Hair follicular keratinocyte (primary cell): ENCODE measurements around the gene AMHR2. TPM values are rescaled to one million over a fixed set of nuclear protein-coding genes. Genes with fewer than 3 reads are reported as not detected.

ENCODE experiments used
- total RNA-seq: library from RNA; depleted of rRNA; stranded (reverse); fragments of >200 nt; gene quantifications from 2 replicates; pipeline ENCODE4 v1.2.3, GENCODE V29; 2015

Gene AMHR2
- total RNA-seq = not detected in 2 replicates

GRCh38 chr12:53423597-53423996 is at the start of gene AMHR2:
TSS of gene AMHR2 (plus strand) at chr12:53423855. CDS start at chr12:53423935, 80 bp downstream.

DNA sequence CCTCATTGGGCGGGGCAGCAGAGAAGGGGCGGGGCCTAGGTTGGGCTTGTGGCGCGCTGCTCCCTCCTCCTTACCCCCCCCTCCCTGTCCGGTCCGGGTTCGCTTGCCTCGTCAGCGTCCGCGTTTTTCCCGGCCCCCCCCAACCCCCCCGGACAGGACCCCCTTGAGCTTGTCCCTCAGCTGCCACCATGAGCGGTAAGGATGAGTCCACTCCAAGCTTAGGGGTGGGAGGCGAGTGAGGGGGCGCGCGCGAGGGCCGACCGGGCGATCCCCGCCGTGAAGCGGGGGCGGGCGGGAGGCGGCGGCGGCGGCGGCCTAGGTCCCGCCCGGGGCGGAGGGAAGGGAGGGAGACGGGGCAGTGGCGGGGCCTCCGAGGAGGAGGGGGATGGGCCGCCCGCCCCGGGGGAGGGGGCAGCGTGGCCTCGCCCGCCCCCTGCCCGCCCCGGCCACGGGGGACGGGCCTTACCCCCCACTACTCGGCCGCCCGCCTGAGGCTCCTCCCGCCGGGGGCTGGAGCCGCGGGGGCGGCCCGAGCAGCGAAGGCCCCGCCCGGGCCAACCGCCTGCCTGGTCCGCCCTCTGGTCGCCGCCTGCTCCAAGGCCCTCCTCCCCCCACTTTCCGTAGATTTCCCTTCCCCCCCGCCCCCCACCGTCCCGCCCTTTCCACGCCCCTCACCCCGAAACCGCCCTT is 43.4 kb upstream of the AMHR2 start, which contains the start of gene SP1:
TSS of gene SP1 (plus strand) at position 73 of the 690 bp plus-strand sequence. CDS start at position 189, 116 bp downstream.

DNA sequence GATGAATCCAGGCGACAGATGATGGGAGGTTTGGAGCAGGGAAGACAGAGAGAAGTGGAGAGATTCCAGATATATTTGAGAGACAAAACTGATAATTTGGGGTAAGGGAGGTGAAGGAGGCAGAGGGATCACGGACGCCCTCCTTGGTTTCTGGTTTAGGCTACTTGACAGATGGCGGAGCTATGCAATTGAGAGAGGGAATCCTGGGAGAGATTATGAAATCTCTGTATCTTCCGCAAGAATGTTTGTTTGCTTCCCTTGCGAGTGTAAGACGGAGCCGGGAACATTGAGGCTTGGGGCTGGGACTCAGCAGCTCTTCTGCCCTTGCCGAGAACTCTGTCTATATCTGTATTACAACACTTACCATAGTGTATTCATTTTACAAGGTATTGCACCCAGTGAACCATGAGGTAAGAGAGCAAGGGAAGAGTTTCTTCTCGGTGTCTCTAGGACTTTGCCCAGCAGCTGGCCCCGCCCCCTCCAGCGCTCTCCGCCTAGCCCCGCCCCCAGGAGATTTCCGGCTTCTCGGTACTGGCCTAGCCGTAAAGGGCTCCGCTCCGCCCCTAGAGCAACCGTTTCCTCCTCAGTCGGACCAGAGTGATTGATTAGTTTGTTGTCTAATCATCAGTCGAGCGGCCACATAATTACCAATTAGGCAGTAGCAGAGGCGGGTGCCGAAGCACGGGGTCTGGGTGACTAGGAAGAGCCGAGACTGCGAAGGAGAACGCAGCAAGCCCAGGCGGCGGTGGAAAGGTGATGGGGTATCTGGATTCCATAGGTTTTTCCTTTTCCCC is 17.6 kb downstream of the AMHR2 start, which contains the start of gene PRR13:
TSS of gene PRR13 (plus strand) at position 695 of the 794 bp plus-strand sequence. CDS start 981 bp downstream, outside the sequence.

DNA sequence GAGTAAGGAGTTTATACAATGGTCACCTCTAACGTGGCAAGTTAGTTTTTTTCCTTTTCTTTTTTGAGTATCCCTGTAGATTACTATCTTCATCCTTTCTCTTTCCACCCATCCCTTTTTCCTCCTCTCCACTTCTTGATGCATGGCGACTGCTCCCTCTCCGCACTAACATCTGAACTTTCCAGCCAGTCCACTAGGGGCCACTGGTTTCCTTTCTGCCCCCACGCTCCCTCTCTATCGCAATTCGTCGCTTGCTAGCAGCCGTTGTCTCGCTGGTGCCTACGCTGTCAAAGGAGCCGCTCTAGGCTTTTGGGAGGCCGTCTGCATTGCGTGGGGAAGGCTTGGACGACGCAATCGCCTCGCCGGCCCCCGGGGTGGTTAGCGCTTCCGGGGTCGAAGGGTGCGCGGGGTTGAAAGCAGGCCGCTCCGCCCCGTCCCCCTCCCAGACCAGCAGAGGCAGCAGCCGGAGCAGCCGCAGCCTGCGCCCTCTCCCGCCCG is 28.1 kb downstream of the AMHR2 start, which contains the start of gene PCBP2:
TSS of gene PCBP2 (plus strand) at position 442 of the 498 bp plus-strand sequence. CDS start 2,699 bp downstream, outside the sequence.

Other genes with a start within 250 kb of the AMHR2 start
- gene ZNF740, start 243.1 kb upstream of the AMHR2 start, total RNA-seq = 3.8 and 8.4 TPM in 2 replicates
- gene CSAD, start 242.9 kb upstream of the AMHR2 start, total RNA-seq = 1.4 and 4.5 TPM in 2 replicates
- gene ITGB7, start 216.6 kb upstream of the AMHR2 start, total RNA-seq = 0.04 and 1.6 TPM in 2 replicates
- 32.6 and 46.6 TPM in 2 replicates for gene RARG, start 191.6 kb upstream of the AMHR2 start, total RNA-seq
- gene ESPL1, start 155.6 kb upstream of the AMHR2 start, total RNA-seq = 7.3 and 15.2 TPM in 2 replicates
- 366 and 370 TPM in 2 replicates for gene PFDN5, start 128.3 kb upstream of the AMHR2 start, total RNA-seq
- gene MYG1, start 124.2 kb upstream of the AMHR2 start, total RNA-seq = 57.2 and 61.8 TPM in 2 replicates
- gene AAAS, start 102.2 kb upstream of the AMHR2 start, total RNA-seq = 44.7 and 75.2 TPM in 2 replicates
- not detected in 2 replicates for gene SP7, start 87.5 kb upstream of the AMHR2 start, total RNA-seq
- gene SP1, start 43.7 kb upstream of the AMHR2 start, total RNA-seq = 27.3 and 31.1 TPM in 2 replicates
- gene PRR13, start 17.9 kb downstream of the AMHR2 start, total RNA-seq = 80.1 and 93.2 TPM in 2 replicates
- gene PCBP2, start 28.2 kb downstream of the AMHR2 start, total RNA-seq = 155 and 169 TPM in 2 replicates
- 2.2 and 8.4 TPM in 2 replicates for gene MAP3K12, start 75.6 kb downstream of the AMHR2 start, total RNA-seq
- gene TARBP2, start 77.4 kb downstream of the AMHR2 start, total RNA-seq = 34.8 and 43.0 TPM in 2 replicates
- not detected in 2 replicates for gene NPFF, start 83.6 kb downstream of the AMHR2 start, total RNA-seq
- gene ATF7, start 202.5 kb downstream of the AMHR2 start, total RNA-seq = 9.5 and 11.1 TPM in 2 replicates